HEK293 (cell line): ENCODE results near the gene SCFD2.

Experiments used
- CTCF ChIP-seq: fragments of 450-650 bp; formaldehyde crosslinking; IDR thresholded peaks from 2 replicates; pipeline ENCODE4 v1.5.1; 2016; ENCODE audit warnings: missing biosample characterization, missing genetic modification characterization
- GLI2 ChIP-seq: fragments of 450-650 bp; formaldehyde crosslinking; IDR thresholded peaks from 2 replicates; pipeline ENCODE4; 2017; ENCODE audit warnings: missing biosample characterization, missing genetic modification characterization, low read depth, borderline replicate concordance
- KLF10 ChIP-seq: fragments of 450-650 bp; IDR thresholded peaks from 2 replicates; pipeline ENCODE4 v1.5.1; 2018; ENCODE audit warnings: missing biosample characterization, mild to moderate bottlenecking, missing genetic modification characterization
- OSR2 ChIP-seq: fragments of 450-650 bp; formaldehyde crosslinking; IDR thresholded peaks from 2 replicates; pipeline ENCODE4 v1.5.1; 2016; ENCODE audit warnings: missing biosample characterization, missing genetic modification characterization
- TCF7L2 ChIP-seq: IDR thresholded peaks from 2 replicates; pipeline ENCODE4 v1.6.1; 2011; ENCODE audit warnings: low read depth, mild to moderate bottlenecking, inconsistent platforms, low read length, moderate library complexity, borderline replicate concordance
- ZBTB26 ChIP-seq: fragments of 450-650 bp; formaldehyde crosslinking; optimal IDR thresholded peaks from 2 replicates; pipeline ENCODE3; 2016; ENCODE audit warnings: missing biosample characterization, mild to moderate bottlenecking, missing genetic modification characterization
- ZFP41 ChIP-seq: fragments of 450-650 bp; formaldehyde crosslinking; IDR thresholded peaks from 2 replicates; pipeline ENCODE4 v1.5.1; 2016; ENCODE audit warnings: missing biosample characterization, missing genetic modification characterization, borderline replicate concordance
- ZNF155 ChIP-seq: fragments of 450-650 bp; formaldehyde crosslinking; IDR thresholded peaks from 2 replicates; pipeline ENCODE4 v1.5.1; 2016; ENCODE audit warnings: missing biosample characterization, missing genetic modification characterization
- ZNF629 ChIP-seq: fragments of 450-650 bp; formaldehyde crosslinking; IDR thresholded peaks from 2 replicates; pipeline ENCODE4 v1.5.1; 2017; ENCODE audit warnings: missing biosample characterization, missing genetic modification characterization
- ZNF654 ChIP-seq: fragments of 450-650 bp; formaldehyde crosslinking; IDR thresholded peaks from 2 replicates; pipeline ENCODE4 v1.5.1; 2016; ENCODE audit warnings: low read depth, missing biosample characterization, missing genetic modification characterization
- ZNF658 ChIP-seq: fragments of 450-650 bp; formaldehyde crosslinking; IDR thresholded peaks from 2 replicates; pipeline ENCODE4; 2016; ENCODE audit warnings: missing biosample characterization, missing genetic modification characterization
- ZNF792 ChIP-seq: fragments of 450-650 bp; formaldehyde crosslinking; IDR thresholded peaks from 2 replicates; pipeline ENCODE4 v1.5.1; 2016; ENCODE audit warnings: missing biosample characterization, missing genetic modification characterization

- no peak for TF ChIP-seq GLI2 (tag by site-specific recombination)
- TF ChIP-seq CTCF (tag by site-specific recombination) = no peak
- TF ChIP-seq KLF10 (tag by site-specific recombination) = no peak
- no peak for TF ChIP-seq ZBTB26 (tag by site-specific recombination)
- no peak for TF ChIP-seq ZNF654
- no peak for TF ChIP-seq OSR2 (tag by site-specific recombination)
- no peak for TF ChIP-seq ZNF792 (tag by site-specific recombination)
- no peak for TF ChIP-seq ZNF155 (tag by site-specific recombination)
- no peak for TF ChIP-seq TCF7L2
- no peak for TF ChIP-seq ZFP41 (tag by site-specific recombination)
- TF ChIP-seq ZNF658 (tag by site-specific recombination) = no peak
- no peak for TF ChIP-seq ZNF629
Measured at GRCh38 chr4:53362093-53362492, 3.8 kb downstream of the SCFD2 start.
